NCI-H446 (cell line): Measurements from ENCODE around the gene KRT81.
"Not testable (repeated sequence)": the region's sequence is repeated elsewhere in the genome, so short reads cannot be mapped to it uniquely, and the experiment has no call there.

Experiments
- DNase-seq, 2 experiments: peaks; one replicate each; lab custom pipeline; 2025; lab: John Stamatoyannopoulos, UW

KRT81 gene

GRCh38 chr12:52274521-52275120, 16.7 kb downstream of the KRT81 start, which contains the start of gene KRT86:
TSS of gene KRT86 (plus strand) at chr12:52274645. CDS start at chr12:52301917, 27,272 bp downstream.
- DNase-seq: no peak

GRCh38 chr12:52271158-52271557, 20.2 kb downstream of the KRT81 start:
- no peak for DNase-seq

- no peak for DNase-seq
Measured at GRCh38 chr12:52270541-52271070, 20.7 kb downstream of the KRT81 start.

GRCh38 chr12:52268212-52268611, 23.1 kb downstream of the KRT81 start:
- DNase-seq: no peak

GRCh38 chr12:52267699-52268098, 23.6 kb downstream of the KRT81 start:
- DNase-seq: no peak

GRCh38 chr12:52267266-52267665, 24.1 kb downstream of the KRT81 start:
- no peak for DNase-seq

- no peak for DNase-seq
Measured at GRCh38 chr12:52266514-52266913, 24.8 kb downstream of the KRT81 start.

- no peak for DNase-seq
Measured at GRCh38 chr12:52264435-52264825, 26.9 kb downstream of the KRT81 start.

GRCh38 chr12:52263761-52264434, 27.4 kb downstream of the KRT81 start:
- DNase-seq: no peak

GRCh38 chr12:52262286-52262685, 29.0 kb downstream of the KRT81 start:
- no peak for DNase-seq

- no peak for DNase-seq
Measured at GRCh38 chr12:52261208-52261484, 30.2 kb downstream of the KRT81 start.

- no peak for DNase-seq
Measured at GRCh38 chr12:52260361-52261207, 30.8 kb downstream of the KRT81 start.

- DNase-seq: no peak
Measured at GRCh38 chr12:52259657-52260243, 31.6 kb downstream of the KRT81 start.

- DNase-seq: no peak
Measured at GRCh38 chr12:52258335-52258901, 32.9 kb downstream of the KRT81 start.

GRCh38 chr12:52257922-52258321, 33.4 kb downstream of the KRT81 start:
- DNase-seq: not testable (repeated sequence)

GRCh38 chr12:52257074-52257551, 34.2 kb downstream of the KRT81 start:
- DNase-seq: no peak

- DNase-seq: no peak
Measured at GRCh38 chr12:52256584-52256935, 34.8 kb downstream of the KRT81 start.

- DNase-seq: no peak
Measured at GRCh38 chr12:52255926-52256583, 35.3 kb downstream of the KRT81 start.

- no peak for DNase-seq
Measured at GRCh38 chr12:52254965-52255751, 36.2 kb downstream of the KRT81 start.

- no peak for DNase-seq
Measured at GRCh38 chr12:52254180-52254964, 37.0 kb downstream of the KRT81 start.
